GM12873 (cell line): ENCODE results near the gene SLCO4A1.

Source experiments
- TF ChIP-seq, protein P1 (sequence below): IDR thresholded peaks from 2 replicates; pipeline ENCODE4 v1.5.1; 2012; ENCODE audit warnings: low read depth, mild to moderate bottlenecking, moderate library complexity, low read length, control low read depth; ENCODE audit not compliant: insufficient read depth; ENCODE audit errors: missing control alignments

The SLCO4A1 gene

DNA sequence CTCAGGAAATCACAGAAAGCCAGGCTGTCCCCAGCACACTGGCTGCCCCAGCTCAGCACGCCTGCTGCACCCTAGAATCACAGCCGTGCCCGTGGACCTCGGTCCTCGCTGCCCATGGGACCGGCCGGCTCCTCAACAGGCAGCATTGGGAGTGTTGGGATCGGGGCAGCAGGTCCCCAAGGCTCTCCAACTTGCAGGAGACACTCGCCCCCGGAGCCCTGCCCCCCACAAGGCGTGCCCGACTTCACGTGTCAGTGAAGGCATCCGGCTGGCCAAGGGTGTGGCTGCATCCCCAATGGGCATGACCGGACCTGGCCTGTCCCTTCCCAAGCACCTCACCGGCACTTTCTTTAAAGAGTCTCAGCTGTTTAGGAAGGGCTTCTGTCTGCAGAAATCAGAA is 63.3 kb downstream of the SLCO4A1 start:
- TF ChIP-seq, protein P1, sequence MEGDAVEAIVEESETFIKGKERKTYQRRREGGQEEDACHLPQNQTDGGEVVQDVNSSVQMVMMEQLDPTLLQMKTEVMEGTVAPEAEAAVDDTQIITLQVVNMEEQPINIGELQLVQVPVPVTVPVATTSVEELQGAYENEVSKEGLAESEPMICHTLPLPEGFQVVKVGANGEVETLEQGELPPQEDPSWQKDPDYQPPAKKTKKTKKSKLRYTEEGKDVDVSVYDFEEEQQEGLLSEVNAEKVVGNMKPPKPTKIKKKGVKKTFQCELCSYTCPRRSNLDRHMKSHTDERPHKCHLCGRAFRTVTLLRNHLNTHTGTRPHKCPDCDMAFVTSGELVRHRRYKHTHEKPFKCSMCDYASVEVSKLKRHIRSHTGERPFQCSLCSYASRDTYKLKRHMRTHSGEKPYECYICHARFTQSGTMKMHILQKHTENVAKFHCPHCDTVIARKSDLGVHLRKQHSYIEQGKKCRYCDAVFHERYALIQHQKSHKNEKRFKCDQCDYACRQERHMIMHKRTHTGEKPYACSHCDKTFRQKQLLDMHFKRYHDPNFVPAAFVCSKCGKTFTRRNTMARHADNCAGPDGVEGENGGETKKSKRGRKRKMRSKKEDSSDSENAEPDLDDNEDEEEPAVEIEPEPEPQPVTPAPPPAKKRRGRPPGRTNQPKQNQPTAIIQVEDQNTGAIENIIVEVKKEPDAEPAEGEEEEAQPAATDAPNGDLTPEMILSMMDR: no peak

DNA sequence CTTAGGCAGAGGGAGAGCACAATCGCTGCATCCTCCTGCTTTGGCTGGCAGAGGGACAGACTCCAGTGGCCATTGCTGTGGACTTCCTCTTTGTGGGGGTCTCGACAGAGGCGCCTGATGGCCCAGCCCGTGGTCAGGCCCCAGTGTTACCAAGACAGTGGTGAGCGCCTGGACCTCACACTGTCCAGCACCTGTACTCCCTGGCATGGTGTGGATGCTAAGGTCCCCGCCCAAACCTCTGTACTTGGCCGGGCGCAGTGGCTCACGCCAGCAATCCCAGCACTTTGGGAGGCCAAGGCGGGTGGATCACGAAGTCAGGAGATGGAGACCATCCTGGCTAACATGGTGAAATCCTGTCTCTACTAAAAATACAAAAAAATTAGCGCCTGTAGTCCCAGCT is 64.0 kb downstream of the SLCO4A1 start:
- TF ChIP-seq, protein P1: no peak

DNA sequence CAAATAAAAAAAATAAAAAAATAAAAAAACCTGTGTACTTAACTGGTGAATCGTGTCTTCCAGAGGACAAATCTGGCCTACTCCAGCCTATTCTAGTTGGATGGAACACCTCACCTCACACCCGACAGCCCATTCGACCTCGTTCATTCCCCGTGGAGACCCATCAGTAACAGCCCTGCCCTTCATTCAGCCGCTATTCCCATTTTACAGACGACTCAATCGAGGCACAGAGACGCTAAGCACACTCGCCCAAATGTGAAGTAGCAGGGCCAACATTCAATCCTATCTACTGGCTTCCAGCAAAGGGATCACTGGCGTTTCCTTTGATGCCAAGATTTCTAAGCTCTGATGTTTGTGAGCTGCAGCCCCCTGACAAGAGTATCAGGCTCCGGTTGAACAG is 64.6 kb downstream of the SLCO4A1 start:
- TF ChIP-seq, protein P1: no peak

DNA sequence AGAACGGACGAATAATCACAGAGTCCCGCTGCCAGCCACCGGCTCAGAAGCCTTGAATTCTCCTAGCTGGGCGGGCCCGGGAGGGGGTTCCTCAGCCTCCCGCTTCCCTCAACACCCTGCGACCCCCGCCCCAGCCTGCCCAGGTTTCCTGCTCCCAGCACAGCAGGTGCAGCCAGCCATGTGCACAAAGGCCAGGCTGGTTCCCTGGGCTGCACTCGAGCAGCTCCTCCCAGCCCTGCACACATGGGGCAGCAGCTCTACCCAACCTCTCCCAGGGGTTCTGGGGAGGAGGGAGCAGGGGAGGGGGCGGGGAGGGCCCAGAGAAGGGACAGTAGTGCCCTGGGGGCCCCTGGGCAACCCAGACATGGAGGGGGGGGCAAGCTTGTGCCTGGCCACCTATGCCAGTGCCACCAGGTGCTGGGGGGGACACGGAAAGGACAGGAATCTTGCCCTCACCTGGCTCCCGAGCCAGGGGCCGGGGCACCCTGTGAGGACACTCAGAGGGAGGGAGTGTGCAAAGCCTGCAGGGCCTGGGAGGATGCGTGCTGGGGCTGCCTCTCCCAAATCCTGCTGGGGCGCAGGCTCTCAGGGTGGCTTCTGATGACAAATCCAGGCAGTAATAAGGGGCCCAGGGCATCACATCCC is 65.1 kb downstream of the SLCO4A1 start:
- TF ChIP-seq, protein P1: no peak

DNA sequence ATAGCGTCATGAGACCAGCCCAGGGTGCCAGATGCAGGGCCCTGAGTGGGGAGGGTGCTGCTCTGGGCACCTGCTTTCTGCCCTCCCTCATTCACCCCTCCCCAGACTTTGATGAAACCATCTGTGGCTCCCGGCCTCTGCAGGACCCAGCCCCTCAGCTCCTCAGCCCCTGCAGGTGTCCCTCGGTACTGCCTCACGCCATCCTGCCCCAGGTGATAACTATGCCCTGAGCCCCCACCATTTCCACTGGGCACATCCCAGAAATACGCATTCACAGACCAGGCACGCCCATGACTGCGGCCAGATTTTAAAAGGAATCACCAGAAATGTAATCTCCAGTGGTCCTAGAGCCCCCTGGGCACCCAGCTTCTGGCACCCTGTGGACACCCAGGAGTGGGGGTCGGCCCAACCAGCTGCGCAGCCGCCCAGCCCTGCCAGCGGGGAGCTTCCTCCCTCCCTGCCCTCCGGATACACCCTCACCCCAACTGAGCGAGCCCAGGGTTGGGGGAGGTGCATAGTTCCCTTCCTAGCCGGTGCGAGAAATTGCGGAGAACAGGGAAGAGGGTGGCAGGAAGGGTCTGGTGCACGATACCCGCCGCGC is 65.7 kb downstream of the SLCO4A1 start:
- TF ChIP-seq, protein P1: peak; percentile 56

DNA sequence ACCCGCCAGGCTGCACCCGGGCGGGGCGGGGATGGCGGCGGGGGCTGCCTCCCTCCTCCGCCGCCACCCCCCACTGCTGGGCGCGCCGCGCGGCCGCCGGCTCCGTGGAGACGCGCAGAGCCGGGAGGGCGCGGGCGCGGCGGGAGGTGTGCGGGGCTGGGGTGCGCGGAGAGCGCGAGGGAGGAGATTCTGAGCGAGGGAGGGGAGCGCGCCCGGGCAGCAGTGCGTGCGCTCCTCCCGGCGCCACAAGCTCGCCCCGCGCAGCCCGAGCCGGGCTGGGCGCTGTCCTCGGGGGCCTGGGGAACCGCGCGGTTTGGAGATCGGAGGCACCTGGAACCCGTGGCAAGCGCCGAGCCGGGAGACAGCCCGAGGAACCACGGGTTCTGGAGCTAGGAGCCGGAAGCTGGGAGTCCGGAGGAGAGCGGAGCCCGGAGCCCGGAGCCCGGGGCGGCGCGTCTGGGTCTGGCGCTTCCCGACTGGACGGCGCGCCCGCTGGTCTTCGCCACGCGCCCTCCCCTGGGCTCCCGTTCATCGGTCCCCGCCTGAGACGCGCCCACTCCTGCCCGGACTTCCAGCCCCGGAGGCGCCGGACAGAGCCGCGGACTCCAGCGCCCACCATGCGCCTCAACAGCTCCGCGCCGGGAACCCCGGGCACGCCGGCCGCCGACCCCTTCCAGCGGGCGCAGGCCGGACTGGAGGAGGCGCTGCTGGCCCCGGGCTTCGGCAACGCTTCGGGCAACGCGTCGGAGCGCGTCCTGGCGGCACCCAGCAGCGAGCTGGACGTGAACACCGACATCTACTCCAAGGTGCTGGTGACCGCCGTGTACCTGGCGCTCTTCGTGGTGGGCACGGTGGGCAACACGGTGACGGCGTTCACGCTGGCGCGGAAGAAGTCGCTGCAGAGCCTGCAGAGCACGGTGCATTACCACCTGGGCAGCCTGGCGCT is 66.6 kb downstream of the SLCO4A1 start, which contains the start of gene NTSR1:
TSS of gene NTSR1 (plus strand) at position 246 of the 946 bp plus-strand sequence. CDS start at position 618, 372 bp downstream.
- TF ChIP-seq, protein P1: no peak

DNA sequence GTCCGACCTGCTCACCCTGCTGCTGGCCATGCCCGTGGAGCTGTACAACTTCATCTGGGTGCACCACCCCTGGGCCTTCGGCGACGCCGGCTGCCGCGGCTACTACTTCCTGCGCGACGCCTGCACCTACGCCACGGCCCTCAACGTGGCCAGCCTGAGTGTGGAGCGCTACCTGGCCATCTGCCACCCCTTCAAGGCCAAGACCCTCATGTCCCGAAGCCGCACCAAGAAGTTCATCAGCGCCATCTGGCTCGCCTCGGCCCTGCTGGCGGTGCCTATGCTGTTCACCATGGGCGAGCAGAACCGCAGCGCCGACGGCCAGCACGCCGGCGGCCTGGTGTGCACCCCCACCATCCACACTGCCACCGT is 67.2 kb downstream of the SLCO4A1 start:
- TF ChIP-seq, protein P1: no peak
